Endothelial cell of umbilical vein (primary cell): ENCODE results near the gene ADAMTSL2. TPM values are rescaled to one million over a fixed set of nuclear protein-coding genes. Genes with fewer than 3 reads are reported as not detected.

Experiments
- BruUV-seq: library from RNA; stranded (reverse); fragments of 400-500 nt; replicated peaks from 2 replicates; lab custom pipeline; 2021; lab: Mats Ljungman, UMichigan
- CTCF ChIA-PET: fragments of 300-600, 350-600 bp; sonication (Branson Sonifier 250); formaldehyde crosslinking; loops from one replicate; lab custom pipeline; 2021; ENCODE audit warnings: antibody characterized with exemption, inconsistent platforms; lab: Charles Lee
- POLR2A ChIA-PET: fragments of 300-600, 350-600 bp; sonication (Branson Sonifier 250); formaldehyde crosslinking; loops from one replicate; lab custom pipeline; 2021; ENCODE audit warnings: antibody characterized with exemption, inconsistent platforms; lab: Charles Lee
- DNase-seq: peaks from one replicate; pipeline ENCODE4 v3.0.0-alpha.2; 2011; ENCODE audit warnings: low read depth, low spot score
- FAIRE-seq: peaks from 2 replicates; lab custom pipeline; 2011; peaks lifted over from hg19 to GRCh38; lab: Jason Lieb, UNC
- H2AFZ ChIP-seq: 2 replicates; pipeline ENCODE4 v1.6.0; 2012; ENCODE audit warnings: low read depth, low read length, control low read depth, inconsistent platforms
- H3K27ac ChIP-seq: 2 replicates; pipeline ENCODE4 v1.5.1; 2011; ENCODE audit warnings: low read depth, mild to moderate bottlenecking, control low read depth, low read length, moderate library complexity; ENCODE audit not compliant: insufficient read depth
- H3K27me3 ChIP-seq, 2 experiments: 2 replicates each; pipeline versions ENCODE4 v1.6.0 to v1.6.1; 2011; ENCODE audit warnings: low read length in 2 of 2, mixed read lengths in 1 of 2; ENCODE audit not compliant: control insufficient read depth in 2 of 2, insufficient read depth in 2 of 2
- H3K36me3 ChIP-seq, 2 experiments: 2 replicates in 1 of 2; 3 replicates in 1 of 2; pipeline ENCODE4 v1.5.1; 2011; ENCODE audit warnings: low read length in 2 of 2, mild to moderate bottlenecking in 1 of 2, moderate library complexity in 1 of 2; ENCODE audit not compliant: control insufficient read depth in 2 of 2, insufficient read depth in 2 of 2; ENCODE audit errors: extremely low read depth in 1 of 2
- H3K4me1 ChIP-seq: 3 replicates; pipeline ENCODE4 v1.5.1; 2011; ENCODE audit warnings: mild to moderate bottlenecking, low read length; ENCODE audit not compliant: control insufficient read depth, insufficient read depth; ENCODE audit errors: extremely low read depth
- H3K4me2 ChIP-seq: 2 replicates; pipeline ENCODE4 v1.6.1; 2011; ENCODE audit warnings: low read length, control low read depth, mixed read lengths; ENCODE audit not compliant: insufficient read depth
- H3K4me3 ChIP-seq, 3 experiments: fragments of 200-600 bp in 1 of 3; sonication (generic), shearing (Covaris generic) in 1 of 3; replicated peaks in 1 of 3; 2 replicates each; pipeline ENCODE4 v1.5.1; 2011 to 2016; ENCODE audit warnings: control low read depth in 3 of 3, low read length in 3 of 3, mild to moderate bottlenecking in 2 of 3, inconsistent platforms in 1 of 3, low read depth in 1 of 3, moderate library complexity in 1 of 3; ENCODE audit not compliant: insufficient read depth in 1 of 3
- H3K79me2 ChIP-seq: 2 replicates; pipeline ENCODE4 v1.6.0; 2012; ENCODE audit warnings: low read length, inconsistent platforms; ENCODE audit not compliant: control insufficient read depth, insufficient read depth
- H3K9ac ChIP-seq: replicated peaks from 2 replicates; pipeline ENCODE3; 2011; ENCODE audit warnings: low read length, control low read depth; ENCODE audit not compliant: insufficient read depth; ENCODE audit errors: extremely low read depth
- H3K9me1 ChIP-seq: replicated peaks from 3 replicates; pipeline ENCODE4 v1.6.0; 2011; ENCODE audit warnings: mild to moderate bottlenecking, low read length; ENCODE audit not compliant: control insufficient read depth, insufficient read depth; ENCODE audit errors: extremely low read depth
- H3K9me3 ChIP-seq: replicated peaks from 2 replicates; pipeline ENCODE4 v1.5.1; 2012; ENCODE audit warnings: low read length, inconsistent platforms; ENCODE audit not compliant: control insufficient read depth, insufficient read depth
- H4K20me1 ChIP-seq: replicated peaks from 2 replicates; pipeline ENCODE3; 2011; ENCODE audit warnings: mild to moderate bottlenecking, low read length; ENCODE audit not compliant: control insufficient read depth, insufficient read depth; ENCODE audit errors: extremely low read depth
- CTCF ChIP-seq, 2 donors: IDR thresholded peaks; 1 replicate in 1 of 2; 2 replicates in 1 of 2; pipeline ENCODE4 v1.5.1; 2011; ENCODE audit warnings: low read length in 2 of 2, mild to moderate bottlenecking in 2 of 2, moderate library complexity in 2 of 2, control low read depth in 1 of 2, inconsistent platforms in 1 of 2, low read depth in 1 of 2; ENCODE audit not compliant: insufficient read depth in 1 of 2; ENCODE audit errors: extremely low read depth in 1 of 2
- EZH2 ChIP-seq: IDR thresholded peaks from 2 replicates; pipeline ENCODE4 v1.6.1; 2012; ENCODE audit warnings: borderline replicate concordance, low read depth, mild to moderate bottlenecking, moderate library complexity, low read length, inconsistent platforms; ENCODE audit not compliant: severe bottlenecking
- FOS ChIP-seq: IDR thresholded peaks from 2 replicates; pipeline ENCODE4 v1.6.1; 2011; ENCODE audit warnings: mild to moderate bottlenecking, low read length, moderate library complexity, borderline replicate concordance; ENCODE audit not compliant: insufficient read depth
- GATA2 ChIP-seq: IDR thresholded peaks from 2 replicates; pipeline ENCODE4 v1.7.0; 2011; ENCODE audit warnings: low read depth, mild to moderate bottlenecking, moderate library complexity, mixed read lengths, low read length; ENCODE audit not compliant: insufficient read length, insufficient read depth
- JUN ChIP-seq: IDR thresholded peaks from 2 replicates; pipeline ENCODE4 v1.6.1; 2011; ENCODE audit warnings: borderline replicate concordance, low read depth; ENCODE audit not compliant: insufficient read length, insufficient read depth
- MAX ChIP-seq: IDR thresholded peaks from 2 replicates; pipeline ENCODE4 v1.6.1; 2011; ENCODE audit not compliant: insufficient read depth, insufficient read length
- MYC ChIP-seq: IDR thresholded peaks from one replicate; pipeline ENCODE4 v1.6.1; 2011; ENCODE audit warnings: mild to moderate bottlenecking, low read depth, low read length
- POLR2A ChIP-seq: IDR thresholded peaks from 2 replicates; pipeline ENCODE4 v1.6.1; 2012; ENCODE audit warnings: low read depth, mild to moderate bottlenecking, control low read depth, low read length
- POLR2AphosphoS5 ChIP-seq: IDR thresholded peaks from 2 replicates; pipeline ENCODE4 v1.6.1; 2012; ENCODE audit warnings: low read depth, mild to moderate bottlenecking, control low read depth, low read length, moderate library complexity; ENCODE audit not compliant: insufficient read depth
- dilution Hi-C: fragments of 300-500 bp; cut with MboI; formaldehyde crosslinking; loops from one replicate; pipeline ENCODE4 v1.15.0; 2019; ENCODE audit warnings: low sequenced_read_pairs; ENCODE audit not compliant: extremely low pct_ligation_motif_present
- intact Hi-C: fragments of 100-400 bp; cut with micrococcal nuclease; formaldehyde crosslinking; loops from one replicate; pipeline ENCODE4 v1.10.0; 2022
- polyA plus RNA-seq, 4 experiments: library from polyadenylated mRNA; depleted of rRNA in 3 of 4; stranded (reverse) in 3 of 4; unstranded in 1 of 4; fragments of >200 nt; gene quantifications; 2 replicates each; pipeline versions ENCODE4 v1.2.1 to v1.2.3, GENCODE V29; 2011 to 2012; ENCODE audit warnings: missing spikeins in 1 of 4
- total RNA-seq: library from RNA; stranded (reverse); gene quantifications from 2 replicates; pipeline ENCODE4 v1.2.3, GENCODE V29; 2021

The ADAMTSL2 gene
- total and polyA plus RNA-seq, 2 donors (not counting 3 experiments of a cell fraction or from before 2014, with no cell fraction given): not detected

- Histone ChIP-seq H3K9me3 (no peaks in the 10 kb centered on the region), H2AFZ (no peak overlapping the region), H3K9me1 (no peaks in the 10 kb centered on the region), H3K4me1 (peaks cover 14% of the 10 kb centered on the region), H3K79me2 (no peaks in the 10 kb centered on the region), H3K4me3 (no peak overlapping the region), H3K9ac (no peak overlapping the region), H3K27me3 (no peaks in the 10 kb centered on the region), H4K20me1 (no peaks in the 10 kb centered on the region), H3K36me3 (no peaks in the 10 kb centered on the region), H3K27ac (no peak overlapping the region), H3K4me2 (no peak overlapping the region)
- POLR2A ChIA-PET: no interaction called here
- CTCF ChIA-PET: no interaction called here
- BruUV-seq: no TSS peak
- DNase-seq (no peak), FAIRE-seq (no peak)
- dilution Hi-C loops (no loop called here), intact Hi-C loops (no loop called here)
- TF ChIP-seq EZH2 (no peak), POLR2A (no peak), CTCF (IDR thresholded peaks at IDR 0.05; ENCODE audit: extremely low read depth in 1 of 2, insufficient read depth in 1 of 2, low read depth in 1 of 2, low read length in 2 of 2) (no peak), JUN (no peak), FOS (no peak), POLR2AphosphoS5 (no peak), MYC (no peak), GATA2 (no peak), MAX (no peak)
Measured at GRCh38 chr9:133553973-133554713, 19.6 kb downstream of the ADAMTSL2 start.
